Loucy (cell line): ENCODE data around the gene FURIN.
A peak's percentile ranks its signal among the peaks of the same experiment; 100 is the strongest.
"Not testable (repeated sequence)": the region's sequence is repeated elsewhere in the genome, so short reads cannot be mapped to it uniquely, and the experiment has no call there.

Experiments
- H2AFZ ChIP-seq: fragments of 200-600 bp; sonication (generic); 2 replicates; pipeline ENCODE4 v1.6.0; 2016; ENCODE audit warnings: antibody characterized with exemption, mild to moderate bottlenecking, low read length, moderate library complexity
- H3F3A ChIP-seq: fragments of 200-600 bp; 2 replicates; pipeline ENCODE4 v1.6.0; 2016; ENCODE audit warnings: antibody characterized with exemption, low read depth, mild to moderate bottlenecking
- H3K27me3 ChIP-seq: fragments of 200-600 bp; sonication (generic); 2 replicates; pipeline ENCODE4 v1.6.1; 2014; ENCODE audit warnings: low read length, mild to moderate bottlenecking; ENCODE audit not compliant: insufficient read depth, poor library complexity, severe bottlenecking
- H3K36me3 ChIP-seq: fragments of 200-600 bp; sonication (generic); 2 replicates; pipeline ENCODE4 v1.6.1; 2016; ENCODE audit warnings: low read length; ENCODE audit not compliant: insufficient read depth
- H3K4me1 ChIP-seq: fragments of 200-600 bp; sonication (generic); 2 replicates; pipeline ENCODE4 v1.5.1; 2014; ENCODE audit warnings: low read length, mild to moderate bottlenecking; ENCODE audit not compliant: insufficient read depth, poor library complexity, severe bottlenecking
- H3K4me2 ChIP-seq: fragments of 200-600 bp; sonication (generic); 2 replicates; pipeline ENCODE4 v1.6.0; 2014; ENCODE audit warnings: antibody characterized with exemption, low read length, low read depth, mild to moderate bottlenecking; ENCODE audit not compliant: poor library complexity, severe bottlenecking
- H3K4me3 ChIP-seq: fragments of 200-600 bp; sonication (generic); 2 replicates; pipeline ENCODE4 v1.5.1; 2014; ENCODE audit warnings: low read length, mild to moderate bottlenecking, mixed read lengths; ENCODE audit not compliant: poor library complexity, severe bottlenecking
- H3K79me2 ChIP-seq: fragments of 200-600 bp; sonication (generic); 2 replicates; pipeline ENCODE4 v1.6.1; 2014; ENCODE audit warnings: low read length; ENCODE audit not compliant: insufficient read depth
- H3K9ac ChIP-seq: fragments of 200-600 bp; sonication (generic); 2 replicates; pipeline ENCODE4 v1.6.0; 2014; ENCODE audit warnings: mild to moderate bottlenecking, low read depth, low read length, moderate library complexity; ENCODE audit not compliant: poor library complexity, severe bottlenecking
- H3K9me2 ChIP-seq: fragments of 200-600 bp; sonication (generic); replicated peaks from 2 replicates; pipeline ENCODE4 v1.6.1; 2016; ENCODE audit warnings: low read depth, low read length, mixed read lengths
- H3K9me3 ChIP-seq: fragments of 200-600 bp; sonication (generic); 2 replicates; pipeline ENCODE4 v1.6.1; 2014; ENCODE audit warnings: mild to moderate bottlenecking, antibody characterized with exemption, low read length, low read depth; ENCODE audit not compliant: insufficient read depth
- H4K20me1 ChIP-seq: fragments of 200-600 bp; sonication (generic); 2 replicates; pipeline ENCODE4 v1.6.0; 2014; ENCODE audit warnings: antibody characterized with exemption, low read length, mild to moderate bottlenecking; ENCODE audit not compliant: insufficient read depth, poor library complexity, severe bottlenecking
- CTCF ChIP-seq: fragments of 200-600 bp; sonication (generic); conservative IDR thresholded peaks from 2 replicates; pipeline ENCODE4 v1.5.1; 2014; ENCODE audit warnings: mild to moderate bottlenecking, antibody characterized with exemption, low read length
- EZH2phosphoT487 ChIP-seq: fragments of 200-600 bp; IDR thresholded peaks from 2 replicates; pipeline ENCODE4 v1.6.1; 2018; ENCODE audit warnings: antibody characterized with exemption, mild to moderate bottlenecking, moderate library complexity, borderline replicate concordance

FURIN gene

GRCh38 chr15:90893175-90894090, 25.0 kb downstream of the FURIN start:
- TF ChIP-seq EZH2phosphoT487 = no peak
- TF ChIP-seq CTCF = peak; percentile 54
- no peak overlapping the region for H3K9ac ChIP-seq
- H4K20me1 ChIP-seq = no peaks in the 10 kb centered on the region
- no peak overlapping the region for H3K4me2 ChIP-seq
- no peaks in the 10 kb centered on the region for H3K4me1 ChIP-seq
- no peaks in the 10 kb centered on the region for H3K9me2 ChIP-seq
- H3K79me2 ChIP-seq = no peaks in the 10 kb centered on the region
- no peaks in the 10 kb centered on the region for H3K9me3 ChIP-seq
- no peak overlapping the region for H3K4me3 ChIP-seq
- no peak overlapping the region for H2AFZ ChIP-seq
- no peaks in the 10 kb centered on the region for H3K27me3 ChIP-seq
- no peaks in the 10 kb centered on the region for H3F3A ChIP-seq
- H3K36me3 ChIP-seq = peaks cover 40% of the 10 kb centered on the region; the same call in 1 of the 2 replicates

DNA sequence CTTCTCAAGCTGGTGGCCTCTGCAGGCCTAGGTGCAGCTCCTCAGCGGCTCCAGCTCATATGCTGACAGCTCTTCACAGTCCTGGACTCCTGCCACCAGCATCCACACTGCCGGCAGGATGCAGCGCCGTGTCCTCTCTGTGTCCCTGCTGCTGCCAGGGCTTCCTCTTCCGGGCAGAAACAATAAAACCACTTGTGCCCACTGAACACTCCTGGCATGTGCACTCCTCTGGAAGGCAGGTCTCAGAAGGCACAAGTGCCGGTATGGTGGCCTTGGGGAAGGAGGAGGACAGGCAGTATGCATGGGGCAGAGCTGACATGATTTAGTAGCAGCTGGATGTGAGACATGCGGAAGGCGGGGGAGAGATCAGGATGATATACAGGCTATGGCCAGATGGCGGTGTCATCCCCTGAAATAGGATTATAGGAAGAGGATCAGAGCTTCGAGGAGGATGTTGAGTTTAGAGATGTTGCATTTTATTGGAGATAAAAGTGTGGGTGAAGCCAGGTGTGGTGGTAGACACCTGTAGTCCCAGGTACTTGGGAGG, 27.3 kb downstream of the FURIN start:
- Histone ChIP-seq H3K79me2 (no peaks in the 10 kb centered on the region), H3K27me3 (no peaks in the 10 kb centered on the region), H2AFZ (no peak overlapping the region), H3K9me2 (no peaks in the 10 kb centered on the region), H4K20me1 (no peaks in the 10 kb centered on the region), H3K9ac (no peak overlapping the region), H3K4me1 (no peaks in the 10 kb centered on the region), H3K9me3 (no peaks in the 10 kb centered on the region), H3K4me2 (no peak overlapping the region), H3K36me3 (peaks cover 40% of the 10 kb centered on the region; the same call in 1 of the 2 replicates), H3F3A (no peaks in the 10 kb centered on the region), H3K4me3 (no peak overlapping the region)
- TF ChIP-seq EZH2phosphoT487 = no peak
- TF ChIP-seq CTCF = 0 out of 2 replicates have a peak, but pooled peaks have one; percentile 14

DNA sequence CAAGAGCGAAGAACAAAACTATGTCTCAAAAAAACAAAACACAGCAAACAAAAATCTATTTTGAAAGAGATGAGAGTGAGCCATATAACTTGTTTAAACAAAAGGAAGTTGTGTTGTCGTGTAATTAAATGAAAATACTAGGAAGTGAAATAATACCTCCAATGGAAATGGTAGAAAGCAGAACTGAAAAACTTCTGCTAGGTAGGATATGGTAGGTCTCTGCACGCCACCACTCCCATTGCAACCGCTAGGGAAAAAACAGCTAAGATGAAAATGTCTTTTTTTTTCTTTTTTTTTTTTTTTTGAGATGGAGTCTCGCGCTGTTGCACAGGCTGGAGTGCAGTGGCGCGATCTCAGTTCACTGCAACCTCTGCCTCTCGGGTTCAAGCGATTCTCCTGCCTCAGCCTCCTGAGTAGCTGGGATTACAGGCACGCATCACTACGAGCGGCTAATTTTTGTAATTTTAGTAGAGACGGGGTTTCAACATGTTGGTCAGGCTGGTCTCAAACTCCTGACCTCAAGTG, 28.8 kb downstream of the FURIN start:
- H3K9ac ChIP-seq, H3K79me2 ChIP-seq, H3K9me3 ChIP-seq, H3K9me2 ChIP-seq, H3K4me2 ChIP-seq, H2AFZ ChIP-seq, H3K4me1 ChIP-seq, H3F3A ChIP-seq, H3K4me3 ChIP-seq, H4K20me1 ChIP-seq, H3K27me3 ChIP-seq: not testable (repeated sequence)
- H3K36me3 ChIP-seq = peaks cover 26% of the 10 kb centered on the region; the same call in 1 of the 2 replicates
